22Rv1 (cell line): ENCODE measurements around the gene TMEM184A.

Experiments used
- H3K27ac ChIP-seq: fragments of 450-650 bp; 2 replicates; pipeline ENCODE4 v1.5.1; 2017
- CTCF ChIP-seq: fragments of 450-650 bp; IDR thresholded peaks from 2 replicates; pipeline ENCODE4 v1.5.1; 2017; ENCODE audit warnings: mild to moderate bottlenecking
- ZFX ChIP-seq: fragments of 450-650 bp; IDR thresholded peaks from 2 replicates; pipeline ENCODE4 v1.6.1; 2017; ENCODE audit warnings: antibody characterized with exemption, borderline replicate concordance

Gene TMEM184A

GRCh38 chr7:1569440-1569832 is 13.4 kb upstream of the TMEM184A start:
- H3K27ac ChIP-seq = peak overlapping the region; percentile 78
- no peak for TF ChIP-seq ZFX
- TF ChIP-seq CTCF = no peak

DNA sequence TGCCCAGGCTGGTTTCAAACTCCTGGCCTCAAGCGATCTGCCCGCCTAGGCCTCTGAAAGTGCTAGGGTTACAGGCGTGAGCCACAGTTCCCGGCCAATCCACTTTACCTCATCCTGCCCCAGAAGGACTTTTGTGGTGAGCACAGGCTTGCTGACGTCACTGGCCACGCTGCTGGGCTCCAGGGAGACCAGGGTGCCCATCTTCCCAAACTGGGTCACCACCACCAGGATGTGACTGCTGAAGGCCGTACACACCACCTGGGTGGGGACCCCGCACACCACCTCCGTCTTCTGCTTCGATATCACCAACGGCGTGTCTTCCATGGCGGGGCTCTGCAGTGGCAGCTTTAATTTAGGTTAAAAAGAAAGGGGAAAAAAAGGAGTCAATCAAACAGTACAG is 13.0 kb upstream of the TMEM184A start:
- no peak for TF ChIP-seq CTCF
- no peak for TF ChIP-seq ZFX
- H3K27ac ChIP-seq = peak overlapping the region; percentile 78

DNA sequence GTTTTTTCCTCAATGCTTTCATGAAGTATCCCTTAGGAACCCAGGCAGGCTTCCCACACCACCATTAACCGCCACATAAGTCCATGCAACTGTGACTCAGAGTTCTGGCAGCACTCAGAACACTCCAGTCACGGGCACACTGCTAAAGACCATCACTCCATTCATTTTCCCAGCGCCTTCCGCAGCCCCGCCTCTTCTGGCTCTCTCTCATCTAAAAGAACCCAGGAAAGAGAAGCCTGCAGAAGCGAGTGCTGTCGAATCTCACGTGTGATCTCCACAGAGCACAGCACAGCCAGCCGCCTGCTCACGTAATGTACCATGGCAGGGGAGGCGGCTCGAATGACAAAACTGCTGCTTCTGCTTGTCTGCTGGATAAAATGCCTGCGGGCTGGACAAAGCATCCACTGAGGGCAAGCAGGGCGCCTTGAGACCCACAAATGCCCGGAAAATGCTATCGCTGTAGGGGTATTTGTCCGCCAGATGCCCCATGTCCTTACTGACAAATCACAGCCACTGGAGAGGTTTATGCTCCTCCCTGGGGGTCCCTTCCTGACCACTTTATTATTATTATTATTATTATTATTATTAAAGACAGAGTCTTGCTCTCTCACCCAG is 12.0 kb upstream of the TMEM184A start:
- peak overlapping the region; percentile 78 for H3K27ac ChIP-seq
- TF ChIP-seq ZFX = no peak
- TF ChIP-seq CTCF = no peak

GRCh38 chr7:1567049-1567771 is 11.2 kb upstream of the TMEM184A start:
- no peak for TF ChIP-seq ZFX
- no peak for TF ChIP-seq CTCF
- H3K27ac ChIP-seq = peak overlapping the region; percentile 23

GRCh38 chr7:1566687-1567048 is 10.7 kb upstream of the TMEM184A start:
- no peak for TF ChIP-seq ZFX
- TF ChIP-seq CTCF = no peak
- no peak overlapping the region for H3K27ac ChIP-seq

- TF ChIP-seq ZFX (no peak), CTCF (no peak)
- no peak overlapping the region for H3K27ac ChIP-seq
Observed at GRCh38 chr7:1564603-1565022, 8.6 kb upstream of the TMEM184A start.

DNA sequence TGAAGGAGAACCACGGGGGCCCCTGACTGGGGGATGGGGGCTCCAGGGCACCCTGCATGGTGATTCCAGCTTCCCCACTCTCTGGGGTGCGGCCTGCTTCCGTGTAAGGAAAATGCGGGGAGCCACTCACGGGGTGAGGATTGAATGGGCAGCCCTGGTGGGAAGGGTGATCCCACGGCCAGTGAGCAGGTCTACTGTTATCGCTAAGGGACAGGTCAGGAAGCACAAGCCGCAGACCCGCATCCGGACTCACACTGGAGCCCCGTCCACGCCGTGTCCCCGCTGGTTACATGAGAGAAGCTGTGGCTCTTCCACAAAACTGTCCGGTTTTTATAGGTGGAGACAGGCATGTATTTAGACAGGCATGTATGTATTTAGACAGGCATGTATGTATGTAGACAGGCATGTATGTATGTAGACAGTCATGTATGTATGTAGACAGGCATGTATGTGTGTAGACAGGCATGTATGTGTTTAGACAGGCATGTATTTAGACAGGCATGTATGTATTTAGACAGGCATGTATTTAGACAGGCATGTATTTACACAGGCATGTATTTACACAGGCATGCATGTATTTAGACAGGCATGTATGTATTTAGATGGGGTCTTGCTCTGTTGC is 8.1 kb upstream of the TMEM184A start:
- TF ChIP-seq CTCF (no peak), ZFX (no peak)
- H3K27ac ChIP-seq = no peak overlapping the region
